PC-9 (cell line): Measurements from ENCODE around the gene MBD5. TPM values are rescaled to one million over a fixed set of nuclear protein-coding genes. Genes with fewer than 3 reads are reported as not detected.

Source experiments
- BruUV-seq: library from RNA; stranded (reverse); fragments of 400-500 nt; replicated peaks from 2 replicates; lab custom pipeline; 2021; lab: Mats Ljungman, UMichigan
- CTCF ChIA-PET: fragments of 300-600 bp; sonication (Branson Sonifier 250); formaldehyde crosslinking; loops from one replicate; lab custom pipeline; 2022; ENCODE audit warnings: antibody characterized with exemption; lab: Charles Lee
- POLR2A ChIA-PET: fragments of 300-600 bp; sonication (Branson Sonifier 250); formaldehyde crosslinking; loops from one replicate; lab custom pipeline; 2022; ENCODE audit warnings: antibody characterized with exemption; ENCODE audit not compliant: unreplicated experiment; lab: Charles Lee
- DNase-seq, 2 experiments: peaks; one replicate each; pipeline versions ENCODE4 v3.0.0 to v3.0.0-alpha.2; 2015 to 2022; ENCODE audit warnings: mixed read lengths in 1 of 2
- H2AFZ ChIP-seq: fragments of 200-600 bp; sonication (generic); 2 replicates; pipeline ENCODE4 v1.8.1; 2017; ENCODE audit warnings: antibody characterized with exemption
- H3F3A ChIP-seq: fragments of 200-600 bp; sonication (generic); 2 replicates; pipeline ENCODE4 v1.8.1; 2017; ENCODE audit warnings: antibody characterized with exemption, mild to moderate bottlenecking, low read depth; ENCODE audit not compliant: insufficient read depth
- H3K27ac ChIP-seq: fragments of 200-600 bp; sonication (generic); 2 replicates; pipeline ENCODE4 v1.6.1; 2016; ENCODE audit warnings: mixed run types
- H3K27me3 ChIP-seq: fragments of 200-600 bp; sonication (generic); 2 replicates; pipeline ENCODE4 v1.6.1; 2016; ENCODE audit warnings: low read depth, mixed run types; ENCODE audit not compliant: insufficient read depth
- H3K36me3 ChIP-seq: fragments of 200-600 bp; sonication (generic); 2 replicates; pipeline ENCODE4 v1.6.1; 2016; ENCODE audit warnings: low read depth, mixed run types
- H3K4me1 ChIP-seq: fragments of 200-600 bp; sonication (generic); replicated peaks from 2 replicates; pipeline ENCODE4 v1.6.1; 2016; ENCODE audit warnings: mixed run types; ENCODE audit not compliant: insufficient read depth
- H3K4me2 ChIP-seq: fragments of 200-600 bp; sonication (generic); 2 replicates; pipeline ENCODE4 v1.6.1; 2017; ENCODE audit warnings: mixed run types
- H3K4me3 ChIP-seq: fragments of 200-600 bp; sonication (generic); 2 replicates; pipeline ENCODE4 v1.6.1; 2016; ENCODE audit warnings: mixed run types
- H3K79me2 ChIP-seq: fragments of 200-600 bp; sonication (generic); 2 replicates; pipeline ENCODE4 v1.6.1; 2017; ENCODE audit warnings: low read depth, mixed run types
- H3K9me2 ChIP-seq: fragments of 200-600 bp; sonication (generic); 2 replicates; pipeline ENCODE4 v1.8.1; 2017; ENCODE audit warnings: mild to moderate bottlenecking; ENCODE audit not compliant: insufficient read depth
- H3K9me3 ChIP-seq: fragments of 200-600 bp; sonication (generic); 2 replicates; pipeline ENCODE4 v1.8.1; 2016; ENCODE audit warnings: low read depth; ENCODE audit not compliant: insufficient read depth
- H4K20me1 ChIP-seq: fragments of 200-600 bp; sonication (generic); 2 replicates; pipeline ENCODE4 v1.8.1; 2017; ENCODE audit not compliant: insufficient read depth
- CTCF ChIP-seq: fragments of 200-600 bp; sonication (generic); conservative IDR thresholded peaks from 2 replicates; pipeline ENCODE4 v1.6.1; 2017; ENCODE audit warnings: mixed run types, antibody characterized with exemption, mild to moderate bottlenecking, moderate library complexity
- EZH2 ChIP-seq: fragments of 200-600 bp; sonication (generic); IDR thresholded peaks from 2 replicates; pipeline ENCODE4 v1.8.0; 2017; ENCODE audit warnings: antibody characterized with exemption, low read depth
- intact Hi-C: fragments of 100-400 bp; cut with micrococcal nuclease; formaldehyde crosslinking; loops from one replicate; pipeline ENCODE4 v1.10.0; 2022; ENCODE audit not compliant: unreplicated experiment
- total RNA-seq: library from RNA; stranded (reverse); gene quantifications from 2 replicates; pipeline ENCODE4 v1.2.3, GENCODE V29; 2021

MBD5 gene
- total RNA-seq, 1 experiment from 2014 or later: 46.5 TPM

DNA sequence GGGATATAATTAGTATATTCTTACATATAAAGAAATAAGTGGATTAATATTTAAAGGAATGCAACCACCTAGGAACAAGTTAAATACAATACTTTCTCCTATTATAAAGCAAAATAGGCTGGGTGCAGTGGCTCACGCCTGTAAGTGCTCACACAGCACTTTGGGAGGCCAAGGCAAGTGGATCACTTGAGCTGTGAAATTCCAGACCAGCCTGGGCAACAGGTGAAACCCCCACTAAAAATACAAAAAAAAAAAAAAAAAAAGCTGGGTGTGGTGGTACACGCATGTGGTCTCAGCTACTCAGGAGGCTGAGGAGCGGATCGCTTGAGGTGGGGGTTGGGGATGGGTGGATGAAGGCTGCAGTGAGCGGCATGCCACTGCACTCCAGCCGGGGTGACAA lies 337.5 kb downstream of the MBD5 start:
- H4K20me1 ChIP-seq: no peaks in the 10 kb centered on the region
- H3K27me3 ChIP-seq: no peaks in the 10 kb centered on the region
- H3F3A ChIP-seq: no peaks in the 10 kb centered on the region
- intact Hi-C loops: no loop called here
- no peak for DNase-seq
- H3K9me2 ChIP-seq: no peaks in the 10 kb centered on the region
- no peaks in the 10 kb centered on the region for H3K9me3 ChIP-seq
- no peaks in the 10 kb centered on the region for H3K4me1 ChIP-seq
- no peak overlapping the region for H3K27ac ChIP-seq
- TF ChIP-seq CTCF (no peak), EZH2 (no peak)
- H2AFZ ChIP-seq: no peak overlapping the region
- H3K79me2 ChIP-seq: no peaks in the 10 kb centered on the region
- H3K4me2 ChIP-seq: no peak overlapping the region
- ChIA-PET POLR2A (no interaction called here), CTCF (no interaction called here)
- no peaks in the 10 kb centered on the region for H3K36me3 ChIP-seq
- no TSS peak for BruUV-seq
- H3K4me3 ChIP-seq: no peak overlapping the region

DNA sequence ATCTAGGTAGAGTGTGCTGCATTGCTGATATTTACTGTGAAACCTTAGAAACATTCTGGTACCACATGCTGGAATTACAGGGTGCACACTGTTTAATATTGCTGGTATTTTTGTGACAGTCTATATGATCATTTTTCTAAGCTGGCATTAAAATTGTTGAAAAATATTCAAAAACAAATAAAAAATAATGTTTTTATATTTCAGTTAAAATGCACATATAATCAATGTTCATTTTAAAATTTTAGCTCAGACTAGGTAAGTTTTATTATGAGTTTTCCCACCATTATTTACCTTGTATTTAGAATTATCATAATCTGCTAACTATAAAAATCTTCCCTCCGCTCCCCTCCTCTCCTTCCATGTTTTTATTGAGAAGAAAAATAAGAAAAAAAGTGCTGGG lies 339.8 kb downstream of the MBD5 start:
- H3K9me2 ChIP-seq: no peaks in the 10 kb centered on the region
- intact Hi-C loops: no loop called here
- H3K27ac ChIP-seq: no peak overlapping the region
- no peaks in the 10 kb centered on the region for H3F3A ChIP-seq
- no peaks in the 10 kb centered on the region for H4K20me1 ChIP-seq
- no peak overlapping the region for H2AFZ ChIP-seq
- ChIA-PET POLR2A (no interaction called here), CTCF (no interaction called here)
- H3K4me1 ChIP-seq: no peaks in the 10 kb centered on the region
- no peak overlapping the region for H3K4me2 ChIP-seq
- no peaks in the 10 kb centered on the region for H3K79me2 ChIP-seq
- no peaks in the 10 kb centered on the region for H3K27me3 ChIP-seq
- TF ChIP-seq EZH2 (no peak), CTCF (no peak)
- H3K9me3 ChIP-seq: no peaks in the 10 kb centered on the region
- no TSS peak for BruUV-seq
- no peak for DNase-seq
- no peak overlapping the region for H3K4me3 ChIP-seq
- H3K36me3 ChIP-seq: no peaks in the 10 kb centered on the region

DNA sequence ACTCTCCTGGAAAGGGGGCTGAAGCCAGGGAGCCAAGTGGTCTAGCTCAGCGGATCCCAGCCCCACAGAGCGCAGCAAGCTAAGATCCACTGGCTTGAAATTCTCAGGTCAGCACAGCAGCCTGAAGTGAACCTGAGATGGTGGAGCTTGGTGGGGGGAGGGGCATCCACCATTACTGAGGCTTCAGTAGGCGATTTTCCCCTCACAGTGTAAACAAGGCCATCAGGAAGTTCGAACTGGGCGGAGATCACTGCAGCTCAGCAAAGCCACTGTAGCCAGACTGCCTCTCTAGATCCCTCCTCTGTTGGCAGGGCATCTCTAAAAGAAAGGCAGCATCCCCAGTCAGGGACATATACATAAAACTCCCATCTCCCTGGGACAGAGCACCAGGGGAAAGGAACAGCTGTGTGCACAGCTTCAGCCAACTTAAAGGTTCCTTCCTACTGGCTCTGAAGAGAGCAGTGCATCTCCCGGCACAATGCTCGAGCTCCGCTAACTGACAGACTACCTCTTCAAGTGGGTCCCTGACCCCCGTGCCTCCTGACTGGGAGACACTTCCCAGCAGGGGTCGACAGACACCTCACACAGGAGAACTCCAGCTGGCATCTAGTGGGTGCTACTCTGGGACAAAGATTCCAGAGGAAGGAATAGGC lies 341.4 kb downstream of the MBD5 start:
- POLR2A ChIA-PET: interaction anchor here (0.7 kb wide), 1 partner anchor 342 kb away, joined by 5 read pairs; no protein-coding TSS in a partner anchor
- intact Hi-C loops: no loop called here

More for the DNA sequence above, 341.4 kb downstream of the MBD5 start:
- H3K4me3 ChIP-seq: no peak overlapping the region
- H3K4me1 ChIP-seq: no peaks in the 10 kb centered on the region
- BruUV-seq: no TSS peak
- CTCF ChIA-PET: no interaction called here
- H2AFZ ChIP-seq: no peak overlapping the region
- H4K20me1 ChIP-seq: no peaks in the 10 kb centered on the region
- no peaks in the 10 kb centered on the region for H3K27me3 ChIP-seq
- no peaks in the 10 kb centered on the region for H3K9me3 ChIP-seq
- H3K79me2 ChIP-seq: no peaks in the 10 kb centered on the region
- H3K36me3 ChIP-seq: no peaks in the 10 kb centered on the region
- no peak for TF ChIP-seq CTCF
- TF ChIP-seq EZH2: no peak
- no peak overlapping the region for H3K4me2 ChIP-seq
- H3K9me2 ChIP-seq: no peaks in the 10 kb centered on the region
- no peak overlapping the region for H3K27ac ChIP-seq
- no peak for DNase-seq
- no peaks in the 10 kb centered on the region for H3F3A ChIP-seq
